Ovary (tissue), 3 donors: ENCODE results near the gene DYNC1LI2.

Source experiments
- EP300 ChIP-seq: sonication (generic); formaldehyde crosslinking; IDR thresholded peaks from one replicate; pipeline ENCODE4 v1.6.1; 2017; ENCODE audit warnings: antibody characterized with exemption
- POLR2A ChIP-seq: fragments of 450-650 bp; IDR thresholded peaks from one replicate; pipeline ENCODE4 v1.6.1; 2017; ENCODE audit warnings: antibody characterized with exemption, mild to moderate bottlenecking, moderate library complexity
- TF ChIP-seq, protein P1 (sequence below), 3 donors: fragments of 450-650 bp in 2 of 3; fragments of 200-600 bp in 1 of 3; IDR thresholded peaks; one replicate each; pipeline versions ENCODE4 v1.5.1 to v1.8.0; 2016 to 2022; ENCODE audit warnings: antibody characterized with exemption in 3 of 3, mild to moderate bottlenecking in 1 of 3
- donor health status: DM: no; HTN: no; CAD: no.

DNA sequence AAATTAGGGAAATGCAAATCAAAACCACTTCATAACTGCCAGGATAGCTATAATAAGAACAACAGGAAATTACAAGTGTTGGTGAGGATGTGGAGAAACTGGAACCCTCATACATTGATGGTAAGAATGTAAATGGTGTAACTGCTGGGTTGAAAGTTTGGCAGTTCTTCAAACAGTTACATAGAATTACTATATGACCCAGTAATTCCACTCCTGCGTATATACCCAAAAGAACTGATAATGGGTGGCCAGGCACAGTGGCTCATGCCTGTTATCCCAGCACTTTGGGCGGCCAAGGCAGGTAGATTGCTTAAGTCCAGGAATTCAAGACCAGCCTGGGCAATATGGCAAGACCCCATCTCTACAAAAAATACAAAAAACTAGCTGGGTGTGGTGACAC is 50.4 kb downstream of the DYNC1LI2 start:
- TF ChIP-seq POLR2A (no peak), EP300 (no peak)
- TF ChIP-seq, protein P1, sequence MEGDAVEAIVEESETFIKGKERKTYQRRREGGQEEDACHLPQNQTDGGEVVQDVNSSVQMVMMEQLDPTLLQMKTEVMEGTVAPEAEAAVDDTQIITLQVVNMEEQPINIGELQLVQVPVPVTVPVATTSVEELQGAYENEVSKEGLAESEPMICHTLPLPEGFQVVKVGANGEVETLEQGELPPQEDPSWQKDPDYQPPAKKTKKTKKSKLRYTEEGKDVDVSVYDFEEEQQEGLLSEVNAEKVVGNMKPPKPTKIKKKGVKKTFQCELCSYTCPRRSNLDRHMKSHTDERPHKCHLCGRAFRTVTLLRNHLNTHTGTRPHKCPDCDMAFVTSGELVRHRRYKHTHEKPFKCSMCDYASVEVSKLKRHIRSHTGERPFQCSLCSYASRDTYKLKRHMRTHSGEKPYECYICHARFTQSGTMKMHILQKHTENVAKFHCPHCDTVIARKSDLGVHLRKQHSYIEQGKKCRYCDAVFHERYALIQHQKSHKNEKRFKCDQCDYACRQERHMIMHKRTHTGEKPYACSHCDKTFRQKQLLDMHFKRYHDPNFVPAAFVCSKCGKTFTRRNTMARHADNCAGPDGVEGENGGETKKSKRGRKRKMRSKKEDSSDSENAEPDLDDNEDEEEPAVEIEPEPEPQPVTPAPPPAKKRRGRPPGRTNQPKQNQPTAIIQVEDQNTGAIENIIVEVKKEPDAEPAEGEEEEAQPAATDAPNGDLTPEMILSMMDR (IDR thresholded peaks at IDR 0.05): no peak
